ENCODE measurements around the gene LITAF. TPM values are rescaled to one million over a fixed set of nuclear protein-coding genes. Genes with fewer than 3 reads are reported as not detected.

The LITAF gene
- total RNA-seq, 1 experiment from 2014 or later: 84.2 TPM

GRCh38 chr16:11570258-11570657, 16.5 kb downstream of the LITAF start:
- ATAC-seq: no peak
- Histone ChIP-seq H3K27ac (ENCODE audit: low read depth, low read length) (no peak overlapping the region), H3K4me3 (replicated peaks in 1 of 2; ENCODE audit: low read depth in 1 of 2, low read length in 2 of 2) (no peak overlapping the region), H3K9ac (ENCODE audit: low read length) (no peak overlapping the region), H3K79me2 (ENCODE audit: insufficient read depth, low read length) (peaks cover 47% of the 10 kb centered on the region; the same call in 1 of the 2 replicates), H3K9me3 (ENCODE audit: control insufficient read depth in 1 of 2, insufficient read depth in 1 of 2, low read depth in 1 of 2, low read length in 2 of 2) (no peaks in the 10 kb centered on the region), H2AFZ (ENCODE audit: low read depth, low read length, poor library complexity, severe bottlenecking) (no peak overlapping the region), H3K27me3 (ENCODE audit: insufficient read depth, low read length) (no peaks in the 10 kb centered on the region), H3K36me3 (ENCODE audit: control insufficient read depth in 1 of 2, insufficient read depth in 2 of 2, low read length in 2 of 2) (peaks cover 0 to 4% of the 10 kb centered on the region in 2 experiments; a peak in 1 of 4 replicates), H3K9me2 (ENCODE audit: insufficient read depth) (no peaks in the 10 kb centered on the region), H3K4me2 (ENCODE audit: low read length) (no peak overlapping the region), H4K20me1 (ENCODE audit: insufficient read depth) (no peaks in the 10 kb centered on the region), H3K4me1 (ENCODE audit: control insufficient read depth in 1 of 2, insufficient read depth in 2 of 2, low read length in 2 of 2) (no peaks in the 10 kb centered on the region)
- ChIA-PET POLR2A (no interaction called here), CTCF (no interaction called here), RAD21 (ENCODE audit: low non-redundant PET in 1 of 2, low total read pairs in 2 of 2, uncharacterized antibody in 2 of 2, unreplicated experiment in 2 of 2) (no interaction called here)
- no peak for DNase-seq (ENCODE audit: low read depth, low spot score)
- TF ChIP-seq ZNF274 (IDR thresholded peaks at IDR 0.05; ENCODE audit: low read depth, low read length) (no peak), CBX3 (IDR thresholded peaks at IDR 0.05; ENCODE audit: low read depth) (no peak), EZH2 (IDR thresholded peaks at IDR 0.05) (no peak), TCF7L2 (IDR thresholded peaks at IDR 0.05; ENCODE audit: borderline replicate concordance, extremely low read depth, insufficient read depth, insufficient read length) (no peak), RAD21 (IDR thresholded peaks at IDR 0.05; ENCODE audit: low read depth) (no peak), EZH2phosphoT487 (IDR thresholded peaks at IDR 0.05; ENCODE audit: borderline replicate concordance) (no peak), CEBPB (IDR thresholded peaks at IDR 0.05; ENCODE audit: low read depth) (no peak), ZBTB33 (IDR thresholded peaks at IDR 0.05; ENCODE audit: extremely low read depth, insufficient replicate concordance, low read length) (no peak), POLR2A (IDR thresholded peaks at IDR 0.05; ENCODE audit: borderline replicate concordance, extremely low read depth, insufficient read depth, insufficient read length) (no peak), ZFX (IDR thresholded peaks at IDR 0.05) (no peak), SP1 (IDR thresholded peaks at IDR 0.05; ENCODE audit: low read depth) (no peak), JUND (IDR thresholded peaks at IDR 0.05) (no peak), REST (IDR thresholded peaks at IDR 0.05; ENCODE audit: low read depth) (no peak), ELF1 (IDR thresholded peaks at IDR 0.05; ENCODE audit: borderline replicate concordance, low read depth) (no peak), SRF (IDR thresholded peaks at IDR 0.05; ENCODE audit: low read depth) (no peak), YY1 (IDR thresholded peaks at IDR 0.05; ENCODE audit: extremely low read depth, insufficient replicate concordance, low read depth, low read length) (no peak), POLR2AphosphoS5 (IDR thresholded peaks at IDR 0.05; ENCODE audit: low read depth, low read length) (no peak)
- TF ChIP-seq, protein P1, sequence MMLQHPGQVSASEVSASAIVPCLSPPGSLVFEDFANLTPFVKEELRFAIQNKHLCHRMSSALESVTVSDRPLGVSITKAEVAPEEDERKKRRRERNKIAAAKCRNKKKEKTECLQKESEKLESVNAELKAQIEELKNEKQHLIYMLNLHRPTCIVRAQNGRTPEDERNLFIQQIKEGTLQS (IDR thresholded peaks at IDR 0.05): no peak
- TF ChIP-seq, protein P2, sequence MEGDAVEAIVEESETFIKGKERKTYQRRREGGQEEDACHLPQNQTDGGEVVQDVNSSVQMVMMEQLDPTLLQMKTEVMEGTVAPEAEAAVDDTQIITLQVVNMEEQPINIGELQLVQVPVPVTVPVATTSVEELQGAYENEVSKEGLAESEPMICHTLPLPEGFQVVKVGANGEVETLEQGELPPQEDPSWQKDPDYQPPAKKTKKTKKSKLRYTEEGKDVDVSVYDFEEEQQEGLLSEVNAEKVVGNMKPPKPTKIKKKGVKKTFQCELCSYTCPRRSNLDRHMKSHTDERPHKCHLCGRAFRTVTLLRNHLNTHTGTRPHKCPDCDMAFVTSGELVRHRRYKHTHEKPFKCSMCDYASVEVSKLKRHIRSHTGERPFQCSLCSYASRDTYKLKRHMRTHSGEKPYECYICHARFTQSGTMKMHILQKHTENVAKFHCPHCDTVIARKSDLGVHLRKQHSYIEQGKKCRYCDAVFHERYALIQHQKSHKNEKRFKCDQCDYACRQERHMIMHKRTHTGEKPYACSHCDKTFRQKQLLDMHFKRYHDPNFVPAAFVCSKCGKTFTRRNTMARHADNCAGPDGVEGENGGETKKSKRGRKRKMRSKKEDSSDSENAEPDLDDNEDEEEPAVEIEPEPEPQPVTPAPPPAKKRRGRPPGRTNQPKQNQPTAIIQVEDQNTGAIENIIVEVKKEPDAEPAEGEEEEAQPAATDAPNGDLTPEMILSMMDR (IDR thresholded peaks at IDR 0.05 in 2 of 3, conservative IDR thresholded peaks at IDR 0.05 in 1 of 3; ENCODE audit: borderline replicate concordance in 1 of 3, insufficient read depth in 1 of 3, low read depth in 2 of 3, low read length in 2 of 3): no peak
- BruUV-seq (replicated peaks): no TSS peak
- intact Hi-C loops (cut with micrococcal nuclease): no loop called here

Data from HCT116 (cell line).